ENCODE data around the gene TTC7B.

Gene TTC7B

DNA sequence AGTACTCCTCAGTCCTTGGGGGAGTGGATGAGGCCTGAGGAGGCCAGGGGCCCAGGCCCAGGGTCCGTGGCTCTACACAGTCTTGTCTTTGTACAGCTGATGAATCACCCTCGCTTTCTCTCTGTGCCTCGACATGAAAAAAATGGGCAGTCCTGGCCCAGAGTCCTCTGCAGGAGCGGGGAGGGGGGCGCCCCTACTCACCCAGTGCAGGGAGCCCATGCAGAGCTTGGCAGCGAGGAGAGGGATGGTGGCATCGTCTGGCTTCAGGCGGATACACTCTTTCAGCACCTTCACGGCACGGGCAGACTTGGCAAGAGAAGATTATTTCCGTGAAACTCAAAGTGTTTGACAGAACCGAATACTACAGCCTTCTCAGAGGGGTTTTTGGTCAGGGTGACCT, 159.3 kb downstream of the TTC7B start:
- WGBS, 2 experiments: 94 to 95% methylated on average over 12 of the region's 12 CpGs
- no peaks in the 10 kb centered on the region for H3K27me3 ChIP-seq (ENCODE audit: control insufficient read depth, insufficient read depth, low read length, poor library complexity, severe bottlenecking)

GRCh38 chr14:90655829-90656228, 160.4 kb downstream of the TTC7B start:
- H3K27me3 ChIP-seq (ENCODE audit: control insufficient read depth, insufficient read depth, low read length, poor library complexity, severe bottlenecking): no peaks in the 10 kb centered on the region
- H3K4me3 ChIP-seq (ENCODE audit: insufficient read depth, low read depth, low read length): no peak overlapping the region
- H3K4me1 ChIP-seq (ENCODE audit: control insufficient read depth, insufficient read depth, low read length): peaks cover 3% of the 10 kb centered on the region
- H3K9me3 ChIP-seq (ENCODE audit: control insufficient read depth, low read length): no peaks in the 10 kb centered on the region
- no peaks in the 10 kb centered on the region for H3K36me3 ChIP-seq (ENCODE audit: control insufficient read depth, insufficient read depth, low read length)
- WGBS, 2 experiments: 91 to 95% methylated on average over 4 of the region's 4 CpGs
- H3K27ac ChIP-seq (ENCODE audit: insufficient read depth, low read depth, low read length, poor library complexity, severe bottlenecking): no peak overlapping the region

More for the DNA sequence above, 159.3 kb downstream of the TTC7B start:
- H3K27ac ChIP-seq (ENCODE audit: insufficient read depth, low read depth, low read length, poor library complexity, severe bottlenecking): no peak overlapping the region
- H3K4me3 ChIP-seq (ENCODE audit: insufficient read depth, low read depth, low read length): no peak overlapping the region
- no peaks in the 10 kb centered on the region for H3K9me3 ChIP-seq (ENCODE audit: control insufficient read depth, low read length)
- H3K4me1 ChIP-seq (ENCODE audit: control insufficient read depth, insufficient read depth, low read length): peaks cover 9% of the 10 kb centered on the region
- no peaks in the 10 kb centered on the region for H3K36me3 ChIP-seq (ENCODE audit: control insufficient read depth, insufficient read depth, low read length)

DNA sequence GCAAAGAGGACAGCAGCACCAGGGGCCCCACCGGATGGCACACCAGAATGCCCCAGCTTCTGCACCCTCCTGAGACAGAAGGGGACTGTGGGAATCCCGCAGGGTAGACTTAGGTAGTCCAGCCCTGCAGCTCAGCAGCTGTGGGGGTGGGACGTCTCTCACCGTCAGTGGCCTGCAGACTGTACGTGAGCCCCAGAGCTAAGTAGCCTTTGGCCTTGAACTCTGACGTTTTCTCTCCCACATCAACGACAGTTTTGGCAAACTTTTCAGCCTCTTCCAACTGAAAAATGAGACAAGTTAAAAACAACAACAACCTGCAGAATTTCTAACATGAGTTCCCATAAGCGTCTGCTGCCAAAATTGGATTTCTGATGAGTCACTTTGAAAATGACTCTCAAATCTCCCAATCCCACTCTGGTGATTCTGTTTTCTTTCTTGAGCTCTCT, 161.4 kb downstream of the TTC7B start:
- 87 to 88% methylated on average over 8 of the region's 8 CpGs for WGBS, 2 experiments
- H3K4me3 ChIP-seq (ENCODE audit: insufficient read depth, low read depth, low read length): no peak overlapping the region
- no peak overlapping the region for H3K27ac ChIP-seq (ENCODE audit: insufficient read depth, low read depth, low read length, poor library complexity, severe bottlenecking)
- no peaks in the 10 kb centered on the region for H3K36me3 ChIP-seq (ENCODE audit: control insufficient read depth, insufficient read depth, low read length)
- no peaks in the 10 kb centered on the region for H3K27me3 ChIP-seq (ENCODE audit: control insufficient read depth, insufficient read depth, low read length, poor library complexity, severe bottlenecking)
- H3K4me1 ChIP-seq (ENCODE audit: control insufficient read depth, insufficient read depth, low read length): no peaks in the 10 kb centered on the region
- no peaks in the 10 kb centered on the region for H3K9me3 ChIP-seq (ENCODE audit: control insufficient read depth, low read length)

- Histone ChIP-seq H3K9me3 (ENCODE audit: control insufficient read depth, low read length) (no peaks in the 10 kb centered on the region), H3K4me1 (ENCODE audit: control insufficient read depth, insufficient read depth, low read length) (no peaks in the 10 kb centered on the region), H3K27ac (ENCODE audit: insufficient read depth, low read depth, low read length, poor library complexity, severe bottlenecking) (no peak overlapping the region), H3K36me3 (ENCODE audit: control insufficient read depth, insufficient read depth, low read length) (no peaks in the 10 kb centered on the region), H3K27me3 (ENCODE audit: control insufficient read depth, insufficient read depth, low read length, poor library complexity, severe bottlenecking) (no peaks in the 10 kb centered on the region), H3K4me3 (ENCODE audit: insufficient read depth, low read depth, low read length) (no peak overlapping the region)
- 94 to 95% methylated on average over 6 of the region's 6 CpGs for WGBS, 2 experiments
Measured at GRCh38 chr14:90652626-90653025, 163.6 kb downstream of the TTC7B start.

DNA sequence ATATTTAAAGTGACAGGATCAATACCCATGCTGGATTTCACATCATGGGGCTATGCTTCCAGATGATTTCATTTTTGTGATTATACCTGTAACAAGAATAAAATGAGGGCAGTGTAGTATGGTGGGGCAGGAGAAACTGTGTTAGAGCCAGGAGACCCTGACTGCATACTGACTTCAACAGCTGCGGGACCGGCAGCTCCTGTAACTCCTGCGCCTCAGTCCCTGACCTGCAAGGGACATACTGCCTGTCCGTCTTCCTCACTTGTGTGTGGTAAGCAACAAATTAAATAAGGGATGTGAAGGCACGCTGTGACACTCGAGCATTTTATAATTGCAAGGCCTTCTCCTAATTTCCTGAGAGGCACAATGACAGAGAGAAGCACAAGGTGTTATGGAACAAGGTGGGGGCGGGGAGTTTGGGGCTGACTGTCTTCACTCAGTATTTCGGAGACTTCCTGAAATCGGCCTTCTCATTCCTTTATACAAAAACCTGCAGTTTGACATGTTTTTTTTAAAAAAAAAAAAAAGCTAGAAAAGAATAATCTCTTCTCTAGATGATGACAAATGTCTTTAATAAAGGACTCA, 164.2 kb downstream of the TTC7B start:
- 81 to 96% methylated on average over 6 to 8 of the region's 9 CpGs for WGBS, 2 experiments
- Histone ChIP-seq H3K4me3 (ENCODE audit: insufficient read depth, low read depth, low read length) (no peak overlapping the region), H3K27me3 (ENCODE audit: control insufficient read depth, insufficient read depth, low read length, poor library complexity, severe bottlenecking) (no peaks in the 10 kb centered on the region), H3K9me3 (ENCODE audit: control insufficient read depth, low read length) (no peaks in the 10 kb centered on the region), H3K4me1 (ENCODE audit: control insufficient read depth, insufficient read depth, low read length) (no peaks in the 10 kb centered on the region), H3K27ac (ENCODE audit: insufficient read depth, low read depth, low read length, poor library complexity, severe bottlenecking) (no peak overlapping the region), H3K36me3 (ENCODE audit: control insufficient read depth, insufficient read depth, low read length) (no peaks in the 10 kb centered on the region)

DNA sequence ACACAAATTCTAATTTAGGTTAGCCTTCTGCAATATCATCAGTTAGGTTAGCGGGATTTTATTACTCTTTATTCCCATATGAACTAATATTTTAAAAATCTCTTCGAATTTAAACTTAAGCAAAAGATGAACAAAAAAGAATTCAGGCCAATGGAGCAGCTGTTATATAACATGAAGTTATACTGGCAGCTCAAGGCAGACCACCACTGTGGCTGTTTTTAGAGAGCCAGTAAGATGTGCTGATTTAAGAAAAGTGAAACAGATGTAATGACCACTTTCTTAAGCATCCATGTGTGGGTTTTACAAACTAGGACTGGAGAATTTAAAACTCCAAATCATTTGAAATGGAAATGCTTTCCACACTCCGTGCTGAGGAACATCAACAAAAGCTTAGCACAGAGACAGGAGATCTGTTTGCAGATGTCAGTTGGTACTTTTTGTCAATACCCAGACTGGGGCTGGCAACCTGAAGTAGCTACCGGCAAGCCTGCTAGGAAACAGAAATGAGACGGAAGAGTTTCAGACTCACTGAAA, 164.9 kb downstream of the TTC7B start:
- no peaks in the 10 kb centered on the region for H3K4me1 ChIP-seq (ENCODE audit: control insufficient read depth, insufficient read depth, low read length)
- H3K27me3 ChIP-seq (ENCODE audit: control insufficient read depth, insufficient read depth, low read length, poor library complexity, severe bottlenecking): no peaks in the 10 kb centered on the region
- no peak overlapping the region for H3K27ac ChIP-seq (ENCODE audit: insufficient read depth, low read depth, low read length, poor library complexity, severe bottlenecking)
- 57 to 78% methylated on average over 3 to 5 of the region's 5 CpGs for WGBS, 2 experiments
- H3K9me3 ChIP-seq (ENCODE audit: control insufficient read depth, low read length): no peaks in the 10 kb centered on the region
- H3K4me3 ChIP-seq (ENCODE audit: insufficient read depth, low read depth, low read length): no peak overlapping the region
- H3K36me3 ChIP-seq (ENCODE audit: control insufficient read depth, insufficient read depth, low read length): no peaks in the 10 kb centered on the region

GRCh38 chr14:90649557-90650135, 166.6 kb downstream of the TTC7B start:
- no peaks in the 10 kb centered on the region for H3K27me3 ChIP-seq (ENCODE audit: control insufficient read depth, insufficient read depth, low read length, poor library complexity, severe bottlenecking)
- 93 to 94% methylated on average over 3 of the region's 3 CpGs for WGBS, 2 experiments
- no peaks in the 10 kb centered on the region for H3K36me3 ChIP-seq (ENCODE audit: control insufficient read depth, insufficient read depth, low read length)
- H3K27ac ChIP-seq (ENCODE audit: insufficient read depth, low read depth, low read length, poor library complexity, severe bottlenecking): no peak overlapping the region
- H3K4me3 ChIP-seq (ENCODE audit: insufficient read depth, low read depth, low read length): no peak overlapping the region
- no peaks in the 10 kb centered on the region for H3K9me3 ChIP-seq (ENCODE audit: control insufficient read depth, low read length)
- peaks cover 6% of the 10 kb centered on the region for H3K4me1 ChIP-seq (ENCODE audit: control insufficient read depth, insufficient read depth, low read length)

- Histone ChIP-seq H3K4me3 (ENCODE audit: insufficient read depth, low read depth, low read length) (no peak overlapping the region), H3K4me1 (ENCODE audit: control insufficient read depth, insufficient read depth, low read length) (peaks cover 11% of the 10 kb centered on the region), H3K9me3 (ENCODE audit: control insufficient read depth, low read length) (no peaks in the 10 kb centered on the region), H3K27me3 (ENCODE audit: control insufficient read depth, insufficient read depth, low read length, poor library complexity, severe bottlenecking) (no peaks in the 10 kb centered on the region), H3K27ac (ENCODE audit: insufficient read depth, low read depth, low read length, poor library complexity, severe bottlenecking) (no peak overlapping the region), H3K36me3 (ENCODE audit: control insufficient read depth, insufficient read depth, low read length) (no peaks in the 10 kb centered on the region)
- 85 to 90% methylated on average over 4 of the region's 4 CpGs for WGBS, 2 experiments
Measured at GRCh38 chr14:90649083-90649482, 167.1 kb downstream of the TTC7B start.

GRCh38 chr14:90648421-90648820, 167.8 kb downstream of the TTC7B start:
- Histone ChIP-seq H3K36me3 (ENCODE audit: control insufficient read depth, insufficient read depth, low read length) (no peaks in the 10 kb centered on the region), H3K4me3 (ENCODE audit: insufficient read depth, low read depth, low read length) (no peak overlapping the region), H3K27ac (ENCODE audit: insufficient read depth, low read depth, low read length, poor library complexity, severe bottlenecking) (no peak overlapping the region), H3K27me3 (ENCODE audit: control insufficient read depth, insufficient read depth, low read length, poor library complexity, severe bottlenecking) (no peaks in the 10 kb centered on the region), H3K9me3 (ENCODE audit: control insufficient read depth, low read length) (no peaks in the 10 kb centered on the region), H3K4me1 (ENCODE audit: control insufficient read depth, insufficient read depth, low read length) (peaks cover 12% of the 10 kb centered on the region)
- 94 to 95% methylated on average over 5 of the region's 5 CpGs for WGBS, 2 experiments

- no peak overlapping the region for H3K4me3 ChIP-seq (ENCODE audit: insufficient read depth, low read depth, low read length)
- no peak overlapping the region for H3K27ac ChIP-seq (ENCODE audit: insufficient read depth, low read depth, low read length, poor library complexity, severe bottlenecking)
- H3K27me3 ChIP-seq (ENCODE audit: control insufficient read depth, insufficient read depth, low read length, poor library complexity, severe bottlenecking): no peaks in the 10 kb centered on the region
- peaks cover 15% of the 10 kb centered on the region for H3K4me1 ChIP-seq (ENCODE audit: control insufficient read depth, insufficient read depth, low read length)
- no peaks in the 10 kb centered on the region for H3K9me3 ChIP-seq (ENCODE audit: control insufficient read depth, low read length)
- WGBS, 2 experiments: 65 to 74% methylated on average over 5 of the region's 5 CpGs
- no peaks in the 10 kb centered on the region for H3K36me3 ChIP-seq (ENCODE audit: control insufficient read depth, insufficient read depth, low read length)
Measured at GRCh38 chr14:90647473-90648005, 168.7 kb downstream of the TTC7B start.
